PFSK-1 (cell line): ENCODE data around the gene CLDN20.

Source experiments
- FOXP2 ChIP-seq: optimal IDR thresholded peaks from 2 replicates; pipeline ENCODE3; 2011; ENCODE audit warnings: borderline replicate concordance, control low read depth, inconsistent platforms; ENCODE audit not compliant: insufficient read depth; ENCODE audit errors: extremely low read length, extremely low read depth
- POLR2AphosphoS5 ChIP-seq: IDR thresholded peaks from 2 replicates; pipeline ENCODE4 v1.6.1; 2012; ENCODE audit warnings: low read depth, mild to moderate bottlenecking, control low read depth, low read length, moderate library complexity
- SIN3A ChIP-seq: IDR thresholded peaks from 2 replicates; pipeline ENCODE4 v1.6.1; 2012; ENCODE audit warnings: mild to moderate bottlenecking, low read length, moderate library complexity, borderline replicate concordance; ENCODE audit not compliant: insufficient read depth
- TAF1 ChIP-seq: IDR thresholded peaks from 2 replicates; pipeline ENCODE4 v1.6.1; 2012; ENCODE audit warnings: low read length, control low read depth, borderline replicate concordance; ENCODE audit not compliant: insufficient read depth
- TF ChIP-seq, protein P1 (sequence below), 2 experiments: IDR thresholded peaks; 2 replicates each; pipeline versions ENCODE4 v1.6.1 to v1.8.0; 2011 to 2012; ENCODE audit warnings: low read depth in 2 of 2, low read length in 2 of 2, control low read depth in 1 of 2, inconsistent platforms in 1 of 2, mild to moderate bottlenecking in 1 of 2, moderate library complexity in 1 of 2; ENCODE audit not compliant: insufficient read depth in 1 of 2

Gene CLDN20

DNA sequence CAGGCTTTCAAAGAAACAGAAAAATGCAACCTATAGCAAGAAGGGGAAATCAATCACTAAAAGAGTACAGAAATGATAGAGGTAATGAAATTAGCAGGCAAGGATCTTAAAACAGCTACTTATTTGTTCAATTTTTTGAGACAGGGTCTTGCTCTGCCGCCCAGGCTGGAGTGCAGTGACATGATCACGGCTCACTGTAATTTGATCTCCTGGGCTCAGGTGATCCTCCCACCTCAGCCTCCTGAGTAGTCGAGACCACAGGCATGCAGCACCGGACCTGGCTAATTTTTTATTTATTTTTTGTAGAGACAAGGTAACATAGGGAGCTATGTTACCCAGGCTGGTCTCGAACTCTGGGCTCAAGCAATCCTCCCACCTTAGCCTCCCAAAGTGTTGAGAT is 28.9 kb downstream of the CLDN20 start:
- TF ChIP-seq POLR2AphosphoS5 (no peak), SIN3A (no peak), TAF1 (no peak), FOXP2 (no peak)
- TF ChIP-seq, protein P1, sequence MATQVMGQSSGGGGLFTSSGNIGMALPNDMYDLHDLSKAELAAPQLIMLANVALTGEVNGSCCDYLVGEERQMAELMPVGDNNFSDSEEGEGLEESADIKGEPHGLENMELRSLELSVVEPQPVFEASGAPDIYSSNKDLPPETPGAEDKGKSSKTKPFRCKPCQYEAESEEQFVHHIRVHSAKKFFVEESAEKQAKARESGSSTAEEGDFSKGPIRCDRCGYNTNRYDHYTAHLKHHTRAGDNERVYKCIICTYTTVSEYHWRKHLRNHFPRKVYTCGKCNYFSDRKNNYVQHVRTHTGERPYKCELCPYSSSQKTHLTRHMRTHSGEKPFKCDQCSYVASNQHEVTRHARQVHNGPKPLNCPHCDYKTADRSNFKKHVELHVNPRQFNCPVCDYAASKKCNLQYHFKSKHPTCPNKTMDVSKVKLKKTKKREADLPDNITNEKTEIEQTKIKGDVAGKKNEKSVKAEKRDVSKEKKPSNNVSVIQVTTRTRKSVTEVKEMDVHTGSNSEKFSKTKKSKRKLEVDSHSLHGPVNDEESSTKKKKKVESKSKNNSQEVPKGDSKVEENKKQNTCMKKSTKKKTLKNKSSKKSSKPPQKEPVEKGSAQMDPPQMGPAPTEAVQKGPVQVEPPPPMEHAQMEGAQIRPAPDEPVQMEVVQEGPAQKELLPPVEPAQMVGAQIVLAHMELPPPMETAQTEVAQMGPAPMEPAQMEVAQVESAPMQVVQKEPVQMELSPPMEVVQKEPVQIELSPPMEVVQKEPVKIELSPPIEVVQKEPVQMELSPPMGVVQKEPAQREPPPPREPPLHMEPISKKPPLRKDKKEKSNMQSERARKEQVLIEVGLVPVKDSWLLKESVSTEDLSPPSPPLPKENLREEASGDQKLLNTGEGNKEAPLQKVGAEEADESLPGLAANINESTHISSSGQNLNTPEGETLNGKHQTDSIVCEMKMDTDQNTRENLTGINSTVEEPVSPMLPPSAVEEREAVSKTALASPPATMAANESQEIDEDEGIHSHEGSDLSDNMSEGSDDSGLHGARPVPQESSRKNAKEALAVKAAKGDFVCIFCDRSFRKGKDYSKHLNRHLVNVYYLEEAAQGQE (IDR thresholded peaks at IDR 0.05; ENCODE audit: insufficient read depth in 1 of 2, low read depth in 2 of 2, low read length in 2 of 2), result no peak

DNA sequence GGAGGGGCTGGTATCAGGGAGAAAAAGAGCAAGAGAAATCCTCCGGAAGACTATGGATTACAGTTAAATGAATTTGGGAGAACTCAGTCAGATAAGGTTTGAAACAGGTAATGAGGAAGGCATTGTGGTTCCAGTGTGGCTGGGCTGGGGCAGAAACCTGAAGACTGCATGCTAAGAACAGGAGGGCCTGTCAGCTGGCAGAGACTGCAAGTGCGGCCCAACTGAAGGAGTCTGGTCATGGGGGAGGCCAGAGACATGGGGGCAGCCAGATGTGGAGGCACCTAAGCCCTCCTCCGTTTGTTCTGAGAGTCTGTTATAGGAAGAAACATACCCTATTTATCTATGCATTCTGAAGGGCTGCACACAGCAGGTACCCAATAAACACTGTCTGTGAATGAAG is 33.9 kb downstream of the CLDN20 start:
- TF ChIP-seq, protein P1 (IDR thresholded peaks at IDR 0.05; ENCODE audit: insufficient read depth in 1 of 2, low read depth in 2 of 2, low read length in 2 of 2), result no peak
- TF ChIP-seq FOXP2, result no peak
- TF ChIP-seq SIN3A, result no peak
- TF ChIP-seq TAF1, result no peak
- no peak for TF ChIP-seq POLR2AphosphoS5

DNA sequence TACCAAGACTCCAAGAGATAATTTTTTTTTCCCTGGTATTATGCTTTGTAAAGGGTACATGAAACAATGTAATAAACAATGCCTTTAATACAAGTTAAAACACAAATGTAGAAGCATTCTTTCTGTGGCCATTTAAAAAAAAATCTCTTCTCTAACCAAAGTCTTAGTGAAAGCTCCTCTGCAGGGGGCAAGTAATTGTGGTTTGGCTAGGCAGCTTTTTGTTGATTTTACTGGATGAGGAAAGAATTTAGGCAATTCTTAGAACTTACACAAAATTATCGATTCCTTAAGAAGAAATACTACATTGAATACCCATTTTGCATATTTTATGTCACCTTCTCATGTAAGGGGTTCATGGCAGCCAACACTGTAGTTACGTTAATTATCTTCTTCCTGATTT is 38.1 kb downstream of the CLDN20 start:
- TF ChIP-seq POLR2AphosphoS5 (no peak), FOXP2 (no peak), TAF1 (no peak)

DNA sequence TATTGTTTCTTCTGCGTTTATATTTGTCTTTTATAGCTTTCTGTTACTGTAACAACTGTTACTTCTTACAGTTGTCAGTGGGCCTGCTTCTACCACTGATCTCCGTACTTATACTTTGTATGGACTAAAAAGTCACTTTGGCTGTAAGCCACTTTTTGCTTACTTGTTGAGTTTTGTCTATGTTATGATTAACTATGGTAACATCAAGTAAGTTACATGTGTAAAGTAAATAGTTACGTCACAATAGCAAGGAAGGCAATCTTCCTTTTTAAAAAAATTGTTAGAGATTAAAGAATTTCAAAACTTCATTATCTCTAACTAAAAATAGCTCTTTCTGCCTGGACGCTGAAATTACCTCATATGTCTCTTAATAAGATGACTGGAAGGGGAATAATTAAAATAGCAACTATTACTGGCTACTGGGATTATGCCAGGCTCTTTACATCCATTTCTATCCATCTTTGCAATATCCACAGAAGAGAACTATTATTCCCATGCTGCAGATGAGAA is 39.6 kb downstream of the CLDN20 start:
- no peak for TF ChIP-seq FOXP2
- no peak for TF ChIP-seq SIN3A
- TF ChIP-seq TAF1, result no peak
- TF ChIP-seq, protein P1 (IDR thresholded peaks at IDR 0.05; ENCODE audit: insufficient read depth in 1 of 2, low read depth in 2 of 2, low read length in 2 of 2), result no peak
- no peak for TF ChIP-seq POLR2AphosphoS5

DNA sequence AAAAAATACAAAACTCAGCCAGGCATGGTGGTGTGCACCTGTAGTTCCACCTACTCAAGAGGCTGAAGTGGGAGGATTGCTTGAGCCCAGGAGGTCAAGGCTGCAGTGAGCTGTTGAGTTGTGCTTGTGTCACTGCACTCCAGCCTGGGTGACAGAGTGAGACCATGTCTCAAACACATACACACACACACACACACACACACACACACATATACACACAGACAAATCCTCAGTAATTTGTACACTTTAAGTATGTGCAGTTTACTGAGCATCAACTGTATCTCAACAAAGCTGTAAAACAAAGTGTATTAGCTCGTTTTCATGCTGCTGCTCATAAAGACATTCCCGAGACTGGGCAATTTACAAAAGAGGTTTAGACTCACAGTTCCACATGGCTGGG is 43.1 kb downstream of the CLDN20 start:
- TF ChIP-seq TAF1 (no peak), SIN3A (no peak), POLR2AphosphoS5 (no peak), FOXP2 (no peak)
- TF ChIP-seq, protein P1 (IDR thresholded peaks at IDR 0.05; ENCODE audit: insufficient read depth in 1 of 2, low read depth in 2 of 2, low read length in 2 of 2), result no peak
